ENCODE results near the gene TIGD6. TPM values are rescaled to one million over a fixed set of nuclear protein-coding genes. Genes with fewer than 3 reads are reported as not detected.

TIGD6 gene
- total RNA-seq, 1 experiment from 2014 or later, result 2.1 TPM

DNA sequence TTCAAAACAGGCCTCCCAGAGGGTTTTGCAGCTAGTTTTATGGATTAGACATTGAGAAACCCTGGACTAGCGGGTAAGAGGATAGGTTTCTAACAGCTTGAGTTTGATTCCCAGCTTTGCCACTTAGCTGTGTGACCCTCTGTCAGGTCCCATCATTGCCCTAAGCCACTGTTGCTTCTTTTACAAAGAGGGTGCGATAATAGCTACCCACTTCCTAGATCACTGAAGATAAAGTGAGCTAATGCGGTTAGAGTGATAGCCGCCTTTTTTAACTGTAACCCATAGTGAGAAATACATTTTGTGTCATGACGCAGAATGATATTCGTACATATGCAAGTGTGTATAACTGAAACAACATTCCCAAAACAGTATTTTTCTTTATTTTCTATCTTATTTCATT is 45.6 kb upstream of the TIGD6 start:
- POLR2A ChIA-PET, result no interaction called here
- Histone ChIP-seq H2AFZ (ENCODE audit: low read depth, low read length, poor library complexity, severe bottlenecking) (no peak overlapping the region), H3K4me2 (ENCODE audit: low read length) (no peak overlapping the region), H3K79me2 (ENCODE audit: insufficient read depth, low read length) (peaks cover 10% of the 10 kb centered on the region; the same call in 1 of the 2 replicates), H3K9me3 (ENCODE audit: control insufficient read depth in 1 of 2, insufficient read depth in 1 of 2, low read depth in 1 of 2, low read length in 2 of 2) (no peaks in the 10 kb centered on the region), H3K27ac (ENCODE audit: low read depth, low read length) (no peak overlapping the region), H3K36me3 (ENCODE audit: control insufficient read depth in 1 of 2, insufficient read depth in 2 of 2, low read length in 2 of 2) (peaks cover 48 to 60% of the 10 kb centered on the region in 2 experiments; a peak in 3 of 4 replicates), H3K4me1 (ENCODE audit: control insufficient read depth in 1 of 2, insufficient read depth in 2 of 2, low read length in 2 of 2) (peaks cover 0 to 36% of the 10 kb centered on the region in 2 experiments; a peak in 2 of 4 replicates), H4K20me1 (ENCODE audit: insufficient read depth) (no peaks in the 10 kb centered on the region), H3K9me2 (ENCODE audit: insufficient read depth) (no peaks in the 10 kb centered on the region), H3K9ac (ENCODE audit: low read length) (no peak overlapping the region), H3K4me3 (replicated peaks in 1 of 2; ENCODE audit: low read depth in 1 of 2, low read length in 2 of 2) (no peak overlapping the region), H3K27me3 (ENCODE audit: insufficient read depth, low read length) (no peaks in the 10 kb centered on the region)
- intact Hi-C loops (cut with micrococcal nuclease), result loop anchor here (10.0 kb wide), 1 partner anchor 169 kb away; no protein-coding TSS in a partner anchor
- BruUV-seq (replicated peaks), result no TSS peak
- DNase-seq (ENCODE audit: low read depth, low spot score) (no peak), ATAC-seq (no peak)
- TF ChIP-seq RAD21 (IDR thresholded peaks at IDR 0.05; ENCODE audit: low read depth) (no peak), CEBPB (IDR thresholded peaks at IDR 0.05; ENCODE audit: low read depth) (no peak), POLR2AphosphoS5 (IDR thresholded peaks at IDR 0.05; ENCODE audit: low read depth, low read length) (no peak), POLR2A (IDR thresholded peaks at IDR 0.05; ENCODE audit: borderline replicate concordance, extremely low read depth, insufficient read depth, insufficient read length) (no peak), CBX3 (IDR thresholded peaks at IDR 0.05; ENCODE audit: low read depth) (no peak), EZH2 (IDR thresholded peaks at IDR 0.05) (no peak), EGR1 (IDR thresholded peaks at IDR 0.05; ENCODE audit: low read depth) (no peak), SP1 (IDR thresholded peaks at IDR 0.05; ENCODE audit: low read depth) (no peak), ELF1 (IDR thresholded peaks at IDR 0.05; ENCODE audit: borderline replicate concordance, low read depth) (no peak), YY1 (IDR thresholded peaks at IDR 0.05; ENCODE audit: extremely low read depth, insufficient replicate concordance, low read depth, low read length) (no peak), SIN3A (IDR thresholded peaks at IDR 0.05; ENCODE audit: low read depth) (no peak), ZFX (IDR thresholded peaks at IDR 0.05) (no peak)
- TF ChIP-seq, protein P1, sequence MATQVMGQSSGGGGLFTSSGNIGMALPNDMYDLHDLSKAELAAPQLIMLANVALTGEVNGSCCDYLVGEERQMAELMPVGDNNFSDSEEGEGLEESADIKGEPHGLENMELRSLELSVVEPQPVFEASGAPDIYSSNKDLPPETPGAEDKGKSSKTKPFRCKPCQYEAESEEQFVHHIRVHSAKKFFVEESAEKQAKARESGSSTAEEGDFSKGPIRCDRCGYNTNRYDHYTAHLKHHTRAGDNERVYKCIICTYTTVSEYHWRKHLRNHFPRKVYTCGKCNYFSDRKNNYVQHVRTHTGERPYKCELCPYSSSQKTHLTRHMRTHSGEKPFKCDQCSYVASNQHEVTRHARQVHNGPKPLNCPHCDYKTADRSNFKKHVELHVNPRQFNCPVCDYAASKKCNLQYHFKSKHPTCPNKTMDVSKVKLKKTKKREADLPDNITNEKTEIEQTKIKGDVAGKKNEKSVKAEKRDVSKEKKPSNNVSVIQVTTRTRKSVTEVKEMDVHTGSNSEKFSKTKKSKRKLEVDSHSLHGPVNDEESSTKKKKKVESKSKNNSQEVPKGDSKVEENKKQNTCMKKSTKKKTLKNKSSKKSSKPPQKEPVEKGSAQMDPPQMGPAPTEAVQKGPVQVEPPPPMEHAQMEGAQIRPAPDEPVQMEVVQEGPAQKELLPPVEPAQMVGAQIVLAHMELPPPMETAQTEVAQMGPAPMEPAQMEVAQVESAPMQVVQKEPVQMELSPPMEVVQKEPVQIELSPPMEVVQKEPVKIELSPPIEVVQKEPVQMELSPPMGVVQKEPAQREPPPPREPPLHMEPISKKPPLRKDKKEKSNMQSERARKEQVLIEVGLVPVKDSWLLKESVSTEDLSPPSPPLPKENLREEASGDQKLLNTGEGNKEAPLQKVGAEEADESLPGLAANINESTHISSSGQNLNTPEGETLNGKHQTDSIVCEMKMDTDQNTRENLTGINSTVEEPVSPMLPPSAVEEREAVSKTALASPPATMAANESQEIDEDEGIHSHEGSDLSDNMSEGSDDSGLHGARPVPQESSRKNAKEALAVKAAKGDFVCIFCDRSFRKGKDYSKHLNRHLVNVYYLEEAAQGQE (IDR thresholded peaks at IDR 0.05; ENCODE audit: low read depth), result no peak
- TF ChIP-seq, protein P2, sequence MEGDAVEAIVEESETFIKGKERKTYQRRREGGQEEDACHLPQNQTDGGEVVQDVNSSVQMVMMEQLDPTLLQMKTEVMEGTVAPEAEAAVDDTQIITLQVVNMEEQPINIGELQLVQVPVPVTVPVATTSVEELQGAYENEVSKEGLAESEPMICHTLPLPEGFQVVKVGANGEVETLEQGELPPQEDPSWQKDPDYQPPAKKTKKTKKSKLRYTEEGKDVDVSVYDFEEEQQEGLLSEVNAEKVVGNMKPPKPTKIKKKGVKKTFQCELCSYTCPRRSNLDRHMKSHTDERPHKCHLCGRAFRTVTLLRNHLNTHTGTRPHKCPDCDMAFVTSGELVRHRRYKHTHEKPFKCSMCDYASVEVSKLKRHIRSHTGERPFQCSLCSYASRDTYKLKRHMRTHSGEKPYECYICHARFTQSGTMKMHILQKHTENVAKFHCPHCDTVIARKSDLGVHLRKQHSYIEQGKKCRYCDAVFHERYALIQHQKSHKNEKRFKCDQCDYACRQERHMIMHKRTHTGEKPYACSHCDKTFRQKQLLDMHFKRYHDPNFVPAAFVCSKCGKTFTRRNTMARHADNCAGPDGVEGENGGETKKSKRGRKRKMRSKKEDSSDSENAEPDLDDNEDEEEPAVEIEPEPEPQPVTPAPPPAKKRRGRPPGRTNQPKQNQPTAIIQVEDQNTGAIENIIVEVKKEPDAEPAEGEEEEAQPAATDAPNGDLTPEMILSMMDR (IDR thresholded peaks at IDR 0.05 in 2 of 3, conservative IDR thresholded peaks at IDR 0.05 in 1 of 3; ENCODE audit: borderline replicate concordance in 1 of 3, insufficient read depth in 1 of 3, low read depth in 2 of 3, low read length in 2 of 3), result no peak
- TF ChIP-seq, protein P3, sequence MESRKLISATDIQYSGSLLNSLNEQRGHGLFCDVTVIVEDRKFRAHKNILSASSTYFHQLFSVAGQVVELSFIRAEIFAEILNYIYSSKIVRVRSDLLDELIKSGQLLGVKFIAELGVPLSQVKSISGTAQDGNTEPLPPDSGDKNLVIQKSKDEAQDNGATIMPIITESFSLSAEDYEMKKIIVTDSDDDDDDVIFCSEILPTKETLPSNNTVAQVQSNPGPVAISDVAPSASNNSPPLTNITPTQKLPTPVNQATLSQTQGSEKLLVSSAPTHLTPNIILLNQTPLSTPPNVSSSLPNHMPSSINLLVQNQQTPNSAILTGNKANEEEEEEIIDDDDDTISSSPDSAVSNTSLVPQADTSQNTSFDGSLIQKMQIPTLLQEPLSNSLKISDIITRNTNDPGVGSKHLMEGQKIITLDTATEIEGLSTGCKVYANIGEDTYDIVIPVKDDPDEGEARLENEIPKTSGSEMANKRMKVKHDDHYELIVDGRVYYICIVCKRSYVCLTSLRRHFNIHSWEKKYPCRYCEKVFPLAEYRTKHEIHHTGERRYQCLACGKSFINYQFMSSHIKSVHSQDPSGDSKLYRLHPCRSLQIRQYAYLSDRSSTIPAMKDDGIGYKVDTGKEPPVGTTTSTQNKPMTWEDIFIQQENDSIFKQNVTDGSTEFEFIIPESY (IDR thresholded peaks at IDR 0.05; ENCODE audit: extremely low read depth, insufficient replicate concordance, low read length), result no peak
- RAD21 ChIA-PET (ENCODE audit: low non-redundant PET in 1 of 2, low total read pairs in 2 of 2, uncharacterized antibody in 2 of 2, unreplicated experiment in 2 of 2), result no interaction called here
- CTCF ChIA-PET, result no interaction called here

All from HCT116 (cell line).